Activated CD4-positive, alpha-beta T cell treated with anti-CD3 and anti-CD28 coated beads for 24 hours (primary cell): ENCODE measurements around the gene AP4E1.
"Not testable (repeated sequence)": the region's sequence is repeated elsewhere in the genome, so short reads cannot be mapped to it uniquely, and the experiment has no call there.

ENCODE experiments used
- DNase-seq, 2 donors: peaks; one replicate each; pipeline ENCODE4 v3.0.0-alpha.2; 2020; ENCODE audit warnings: low read depth in 2 of 2

Gene AP4E1

DNA sequence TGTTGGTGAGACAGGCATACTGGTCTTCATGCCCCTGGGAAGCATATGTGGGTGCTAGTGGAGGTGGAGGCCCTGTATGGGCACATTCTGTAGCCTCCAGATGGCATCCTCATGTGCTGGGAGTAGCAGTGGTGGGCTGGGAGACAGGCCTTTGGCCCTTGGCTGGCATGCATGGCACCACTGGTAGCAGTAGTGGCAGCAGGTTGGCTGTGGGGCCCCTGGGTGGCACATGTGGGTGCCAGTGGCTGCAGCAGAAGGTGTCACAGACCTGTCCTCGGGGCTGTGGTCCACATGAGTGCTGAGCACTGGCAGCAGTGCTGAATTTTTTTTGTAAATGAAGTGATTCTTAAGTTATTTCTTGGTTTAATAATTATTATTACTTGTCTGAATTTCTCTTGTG, 115.0 kb downstream of the AP4E1 start:
- DNase-seq, result no peak

DNA sequence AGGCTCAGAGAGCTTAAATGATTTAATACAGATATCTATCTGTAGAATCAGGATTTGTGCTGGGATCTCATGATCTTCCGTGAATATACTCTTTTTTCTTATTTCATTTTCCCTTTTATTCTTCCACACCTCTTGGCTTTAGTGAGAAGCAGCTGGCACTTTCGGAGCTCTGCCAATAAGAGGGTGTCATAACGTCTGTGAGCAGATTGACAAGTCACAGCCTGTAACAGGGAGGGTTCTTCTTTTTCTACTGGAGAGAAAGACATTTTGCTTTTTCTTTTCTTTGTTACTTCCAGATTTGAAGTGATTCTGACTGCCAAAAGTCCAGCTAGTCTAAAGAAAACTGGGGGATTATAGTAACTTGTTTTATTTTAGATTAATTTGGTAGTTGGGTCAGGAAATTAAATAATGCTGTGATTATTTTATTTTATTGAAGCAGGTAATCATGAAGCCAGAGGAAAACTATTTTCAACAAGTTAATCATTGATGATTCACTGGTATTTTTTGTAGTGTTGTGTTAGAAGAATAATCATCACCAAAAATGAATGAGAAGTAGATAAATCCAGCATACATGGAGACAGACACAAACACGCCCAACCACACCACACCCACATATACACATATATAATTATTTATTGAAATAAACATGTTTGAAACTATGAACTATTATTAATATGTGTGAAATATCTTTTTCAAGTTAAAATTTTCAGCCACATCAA, 116.4 kb downstream of the AP4E1 start:
- DNase-seq, result no peak

DNA sequence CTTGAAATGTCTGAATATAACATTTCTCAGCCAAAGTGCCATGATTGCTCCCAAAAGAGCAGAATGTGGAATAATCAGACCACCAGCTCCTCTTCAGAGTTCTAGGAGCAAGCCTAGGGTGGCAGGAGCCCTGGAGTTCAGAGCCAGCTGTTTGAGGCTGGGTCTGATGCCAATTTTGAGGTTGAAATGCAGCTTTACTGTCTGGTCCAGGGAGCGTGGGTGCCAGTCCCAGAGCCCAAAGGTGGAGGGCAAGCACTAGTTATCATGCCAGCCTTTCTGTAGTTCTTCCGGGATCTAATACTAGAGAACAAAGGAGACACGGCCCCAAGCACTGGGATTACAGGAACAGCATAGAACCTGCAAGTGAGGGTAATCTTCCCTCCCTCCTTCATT, 117.0 kb downstream of the AP4E1 start:
- DNase-seq, result no peak

DNA sequence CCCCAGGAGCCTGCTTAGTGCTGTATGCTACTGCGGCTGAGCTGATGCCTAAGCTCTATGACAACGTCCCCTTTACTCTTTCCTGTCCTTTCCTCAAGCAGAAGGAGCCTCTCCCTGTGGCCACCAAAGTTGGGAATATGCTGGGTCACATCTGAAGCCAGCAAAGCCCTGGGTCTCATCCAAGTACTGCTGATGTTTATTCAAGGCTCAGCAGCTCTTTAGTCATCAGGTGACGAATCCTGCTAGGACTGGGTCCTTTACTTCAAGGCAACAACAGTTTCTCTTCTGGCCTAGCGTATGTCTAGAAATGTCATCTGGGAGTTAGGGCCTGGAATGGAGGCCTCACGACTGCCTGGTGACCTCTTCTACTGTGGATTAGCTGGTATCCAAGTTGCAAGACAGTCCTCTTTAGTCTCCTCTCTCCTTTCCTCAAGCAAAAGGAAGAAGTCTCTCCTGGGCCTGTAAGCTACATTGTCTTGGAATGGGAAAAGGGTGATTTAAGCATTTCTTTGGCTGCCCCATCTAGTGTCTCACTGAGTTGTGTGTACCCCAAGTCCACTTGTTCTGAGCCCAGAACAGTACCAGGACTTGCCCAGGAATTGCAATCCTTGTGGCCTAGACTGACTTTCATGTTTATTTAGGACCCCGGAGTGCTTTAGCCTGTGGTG, 122.3 kb downstream of the AP4E1 start:
- no peak for DNase-seq

DNA sequence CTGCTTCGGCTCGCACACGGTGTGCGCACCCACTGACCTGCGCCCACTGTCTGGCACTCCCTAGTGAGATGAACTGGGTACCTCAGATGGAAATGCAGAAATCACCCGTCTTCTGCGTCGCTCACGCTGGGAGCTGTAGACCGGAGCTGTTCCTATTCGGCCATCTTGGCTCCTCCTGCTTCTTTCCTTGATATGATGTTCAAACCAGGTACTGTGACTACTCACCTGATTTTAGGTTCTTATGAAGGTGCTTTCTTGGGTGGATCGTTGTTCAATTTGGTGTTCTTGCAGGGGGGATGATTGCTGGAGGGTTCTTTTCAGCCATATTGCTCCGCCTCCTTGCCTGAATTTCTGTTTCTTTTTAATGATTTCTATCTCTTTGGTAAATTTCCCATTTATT, 129.0 kb downstream of the AP4E1 start:
- DNase-seq, result not testable (repeated sequence)

DNA sequence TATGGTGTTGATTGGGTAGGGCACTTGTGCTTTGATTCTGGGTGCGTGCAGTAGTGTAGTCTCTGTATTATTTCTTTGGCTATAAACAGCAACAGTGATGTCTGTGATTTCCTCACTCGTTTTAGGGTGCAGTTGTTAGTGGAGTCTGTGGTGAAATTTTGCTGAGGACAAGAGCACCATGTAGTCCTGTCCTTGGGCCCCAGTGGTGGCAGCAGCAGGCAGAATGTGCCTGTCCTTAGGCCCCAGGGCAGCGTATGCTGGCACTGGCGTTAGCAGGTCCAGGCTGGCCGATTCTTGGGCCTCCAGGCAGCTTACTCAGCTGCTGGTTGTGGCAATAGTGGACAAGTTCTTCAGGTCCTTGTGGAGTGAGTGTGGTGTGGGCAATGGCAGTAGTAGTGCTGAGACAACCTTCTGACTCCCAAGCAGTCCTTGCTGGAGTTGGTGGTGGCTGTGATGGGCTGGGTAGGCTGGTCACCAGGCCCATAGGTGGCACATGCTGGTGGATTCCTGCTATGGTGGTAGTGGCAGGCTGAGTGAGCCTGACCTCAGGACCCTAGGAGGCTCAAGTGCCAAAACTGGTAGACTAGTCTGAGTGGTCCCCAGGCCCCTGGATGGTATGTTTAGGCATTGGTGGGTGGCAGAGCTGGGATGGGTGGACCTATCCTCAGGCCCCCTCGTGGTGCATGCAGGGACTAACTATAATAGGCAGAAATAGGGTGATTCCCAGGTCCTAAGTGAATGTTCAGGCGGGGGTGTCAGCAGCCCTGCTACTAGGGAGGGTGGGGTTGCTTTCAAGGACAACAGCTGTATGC, 129.9 kb downstream of the AP4E1 start:
- DNase-seq, result no peak

DNA sequence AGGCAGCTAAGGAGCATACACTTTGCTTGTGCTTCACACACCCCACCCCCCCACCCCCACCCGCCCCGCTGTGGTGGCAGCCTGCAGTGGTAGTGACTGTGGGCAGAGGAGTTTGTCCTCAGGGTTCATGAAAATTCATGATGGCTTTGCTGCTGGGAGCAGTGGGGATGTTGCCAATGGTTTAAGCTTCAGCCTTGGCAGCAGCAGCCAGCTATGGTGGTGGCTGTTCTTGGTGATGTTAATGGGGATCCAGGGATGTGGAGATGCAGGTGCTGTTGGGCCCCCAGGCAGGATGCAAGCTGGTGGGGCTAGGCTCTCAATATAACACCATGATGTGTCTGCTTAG, 130.5 kb downstream of the AP4E1 start:
- no peak for DNase-seq

DNA sequence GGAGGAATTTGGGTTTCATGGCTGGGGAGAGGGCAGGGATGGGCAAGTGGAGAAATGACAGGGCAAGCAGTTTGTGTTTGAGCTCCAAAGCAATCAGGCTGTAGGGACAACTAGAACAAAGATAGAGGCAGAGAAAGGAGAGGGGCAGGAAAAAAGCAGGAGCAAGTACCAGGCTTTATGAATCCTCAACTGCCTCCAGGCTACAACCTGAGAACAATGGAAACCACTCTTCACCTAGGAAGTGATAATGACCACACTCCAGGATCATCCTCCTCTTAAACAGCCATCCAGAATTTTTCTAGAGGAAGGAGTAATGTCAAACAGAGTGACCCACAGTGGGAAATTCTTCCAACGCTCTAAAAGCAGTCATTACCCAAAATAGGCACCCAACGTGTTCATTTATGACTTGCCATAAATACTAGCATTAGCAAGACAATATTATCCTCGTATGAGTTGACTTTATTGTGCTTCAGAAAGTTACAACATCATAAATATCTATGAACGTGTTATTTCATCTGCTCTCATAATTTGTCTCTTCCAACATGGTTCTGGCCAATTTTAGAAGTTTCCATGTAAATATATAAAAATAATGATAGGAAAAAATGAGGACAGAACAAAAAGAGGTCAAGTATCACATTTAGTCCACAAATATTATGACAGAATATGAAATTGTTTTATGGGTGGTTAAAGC, 135.7 kb downstream of the AP4E1 start:
- DNase-seq, result no peak

DNA sequence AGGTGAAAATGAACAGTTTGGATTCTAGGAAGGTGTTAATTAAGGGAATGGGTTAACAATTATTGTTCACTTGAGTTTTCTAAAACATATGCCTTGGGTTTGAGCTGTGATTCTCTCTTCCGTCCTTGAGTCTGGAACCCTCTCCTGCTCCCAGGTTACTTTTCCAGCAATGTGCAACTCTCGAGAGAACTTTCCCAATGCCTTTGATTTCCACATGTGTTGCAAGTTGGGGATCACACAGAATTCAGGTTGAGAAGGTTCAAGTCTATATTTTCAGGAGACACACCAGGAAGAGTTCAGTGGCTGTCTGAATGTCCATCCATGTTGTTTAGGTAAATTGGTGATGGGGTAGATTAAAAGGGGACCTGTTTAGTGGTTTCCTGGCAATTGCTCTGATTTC, 137.5 kb downstream of the AP4E1 start:
- no peak for DNase-seq

DNA sequence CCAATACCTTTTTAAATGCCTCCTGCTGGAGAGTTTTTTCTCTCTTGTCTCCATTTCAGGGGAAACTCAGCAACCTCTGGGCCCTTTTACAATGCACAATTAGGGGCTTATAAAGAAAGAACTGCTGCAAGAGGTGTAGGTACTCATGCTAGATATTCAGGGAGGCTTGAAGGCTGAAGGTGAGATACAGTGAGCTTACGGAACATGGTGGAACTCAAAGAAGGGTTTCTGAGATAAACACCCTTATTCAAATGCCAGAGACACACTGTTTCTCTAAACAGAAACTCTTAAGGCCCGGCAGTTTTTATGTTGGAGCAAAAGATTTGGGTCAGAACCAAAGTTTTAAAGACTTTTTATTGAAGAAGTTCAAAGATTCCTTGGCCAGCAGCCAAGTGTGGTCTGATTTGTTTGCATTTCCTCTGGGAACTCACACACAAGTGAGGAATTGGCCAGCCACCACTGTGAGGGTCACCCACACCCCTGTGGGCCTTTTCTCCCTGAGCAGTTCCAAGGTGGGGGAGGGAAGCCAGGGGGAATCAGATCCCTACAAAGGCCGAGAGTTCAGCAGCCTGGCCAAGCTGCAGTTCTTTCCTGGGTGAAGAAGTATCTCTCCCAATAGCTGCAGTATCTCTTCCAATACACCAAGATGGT, 138.4 kb downstream of the AP4E1 start:
- no peak for DNase-seq

DNA sequence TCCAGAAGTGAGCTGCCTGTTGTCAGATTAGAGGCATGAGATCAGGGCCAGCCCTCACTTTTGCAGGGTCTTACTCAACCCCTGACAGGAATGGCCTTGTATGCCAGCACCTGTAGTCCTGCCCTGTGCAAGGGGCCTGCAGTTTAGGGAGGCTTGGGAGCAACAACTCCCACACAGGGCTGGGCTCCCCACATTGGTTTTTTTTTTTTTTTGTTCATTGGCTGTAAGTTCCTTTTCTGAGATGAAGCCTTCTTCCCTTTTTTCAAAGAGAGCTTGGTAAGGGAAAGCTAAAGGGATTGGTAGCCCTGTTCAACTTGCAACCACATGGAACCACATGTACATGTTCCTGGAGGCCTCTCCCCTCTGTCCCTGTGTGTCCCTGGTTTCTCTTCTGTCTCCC, 139.8 kb downstream of the AP4E1 start:
- DNase-seq, result no peak

DNA sequence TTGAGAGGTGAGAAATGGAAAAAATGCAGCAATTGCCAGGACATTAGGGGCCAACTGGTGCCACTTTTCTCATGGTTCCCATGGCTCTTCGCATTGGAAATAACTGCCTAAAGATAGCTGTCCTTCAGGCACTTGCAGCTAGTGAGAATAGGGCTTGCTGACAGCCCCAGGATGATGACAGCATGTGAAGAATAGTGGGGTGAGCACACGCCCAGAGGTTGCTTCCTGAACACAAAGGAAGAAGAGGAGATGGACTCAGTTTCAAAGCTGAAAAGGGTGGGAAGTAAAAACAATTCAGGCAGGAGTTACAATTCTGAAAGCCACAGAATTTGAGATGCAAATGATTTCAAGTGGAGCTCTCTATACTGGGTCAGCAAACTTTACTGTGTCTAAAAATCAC, 140.6 kb downstream of the AP4E1 start:
- no peak for DNase-seq

DNA sequence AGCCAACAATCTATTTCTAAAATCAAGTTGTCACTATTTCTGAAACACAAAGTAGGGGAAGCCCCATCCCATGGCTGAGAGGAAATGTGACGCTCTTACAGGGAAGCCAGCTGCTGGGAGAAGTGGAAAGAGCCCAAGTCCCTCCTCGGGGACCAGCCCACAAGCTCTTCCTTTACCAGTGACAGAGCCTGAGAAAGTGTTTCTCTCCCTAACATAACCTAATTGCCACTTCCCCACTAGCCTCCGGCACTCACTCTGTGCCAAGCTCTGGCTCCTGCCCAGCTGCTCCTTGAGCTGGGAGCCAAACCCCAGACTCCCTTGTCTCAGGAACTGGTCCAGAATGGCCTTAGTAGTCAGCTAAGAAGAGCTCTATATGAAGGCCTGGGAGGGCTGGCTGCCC, 143.3 kb downstream of the AP4E1 start:
- no peak for DNase-seq

DNA sequence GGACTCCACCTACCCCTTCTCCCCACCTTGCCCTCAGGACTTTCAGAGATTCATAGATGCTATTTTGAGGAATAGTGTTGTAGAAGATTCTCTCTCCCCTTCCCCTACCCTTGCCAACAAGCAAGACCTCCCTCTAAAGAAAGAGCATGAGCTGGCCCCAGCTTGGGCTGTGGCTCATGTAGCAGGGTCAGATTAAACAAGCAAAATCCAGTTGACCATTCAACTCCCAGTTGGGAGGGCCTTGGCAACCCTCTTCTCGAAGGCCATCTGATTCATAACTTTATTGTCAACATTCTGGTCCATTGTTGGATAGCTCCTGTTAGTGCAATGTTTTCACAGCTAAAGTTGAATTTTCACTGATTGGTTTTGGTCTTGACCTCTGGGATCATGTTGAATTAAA, 145.1 kb downstream of the AP4E1 start:
- DNase-seq, result no peak

DNA sequence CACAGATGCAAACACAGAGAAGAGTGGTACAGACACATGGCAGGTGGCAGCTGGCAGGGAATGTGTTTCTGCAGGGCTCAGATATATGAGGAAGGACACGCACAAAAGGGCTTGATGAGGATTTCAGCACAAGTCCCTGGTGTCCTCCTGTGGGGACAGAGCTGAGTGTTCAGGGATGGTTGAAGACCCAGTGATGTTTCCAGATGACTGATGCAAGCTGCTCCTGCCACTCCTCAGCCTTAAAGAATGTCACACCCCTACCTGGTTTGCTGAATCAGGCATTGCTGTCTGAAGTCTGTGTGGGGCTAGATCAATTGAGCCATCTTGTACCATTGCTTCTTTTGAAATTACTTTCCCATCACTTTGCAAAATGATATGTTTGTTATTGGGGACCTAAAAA, 146.1 kb downstream of the AP4E1 start:
- DNase-seq, result no peak
